Hepatocyte (in vitro differentiated cells): ENCODE data around the gene ABLIM2.

Source experiments
- EZH2phosphoT487 ChIP-seq: fragments of 200-600 bp; sonication (generic); IDR thresholded peaks from one replicate; pipeline ENCODE4 v1.6.1; 2018; ENCODE audit warnings: antibody characterized with exemption, mild to moderate bottlenecking, low read depth, moderate library complexity; ENCODE audit not compliant: unreplicated experiment, severe bottlenecking
- TF ChIP-seq, protein P1 (sequence below): fragments of 200-600 bp; sonication (generic); IDR thresholded peaks from 2 replicates; pipeline ENCODE4 v1.5.1; 2016; ENCODE audit warnings: antibody characterized with exemption, mild to moderate bottlenecking; ENCODE audit not compliant: poor library complexity

GRCh38 chr4:8118035-8118434 is 40.6 kb downstream of the ABLIM2 start:
- no peak for TF ChIP-seq EZH2phosphoT487
- TF ChIP-seq, protein P1, sequence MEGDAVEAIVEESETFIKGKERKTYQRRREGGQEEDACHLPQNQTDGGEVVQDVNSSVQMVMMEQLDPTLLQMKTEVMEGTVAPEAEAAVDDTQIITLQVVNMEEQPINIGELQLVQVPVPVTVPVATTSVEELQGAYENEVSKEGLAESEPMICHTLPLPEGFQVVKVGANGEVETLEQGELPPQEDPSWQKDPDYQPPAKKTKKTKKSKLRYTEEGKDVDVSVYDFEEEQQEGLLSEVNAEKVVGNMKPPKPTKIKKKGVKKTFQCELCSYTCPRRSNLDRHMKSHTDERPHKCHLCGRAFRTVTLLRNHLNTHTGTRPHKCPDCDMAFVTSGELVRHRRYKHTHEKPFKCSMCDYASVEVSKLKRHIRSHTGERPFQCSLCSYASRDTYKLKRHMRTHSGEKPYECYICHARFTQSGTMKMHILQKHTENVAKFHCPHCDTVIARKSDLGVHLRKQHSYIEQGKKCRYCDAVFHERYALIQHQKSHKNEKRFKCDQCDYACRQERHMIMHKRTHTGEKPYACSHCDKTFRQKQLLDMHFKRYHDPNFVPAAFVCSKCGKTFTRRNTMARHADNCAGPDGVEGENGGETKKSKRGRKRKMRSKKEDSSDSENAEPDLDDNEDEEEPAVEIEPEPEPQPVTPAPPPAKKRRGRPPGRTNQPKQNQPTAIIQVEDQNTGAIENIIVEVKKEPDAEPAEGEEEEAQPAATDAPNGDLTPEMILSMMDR, result no peak
